Neural cell (in vitro differentiated cells): ENCODE measurements around the gene FGD1. TPM values are rescaled to one million over a fixed set of nuclear protein-coding genes. Genes with fewer than 3 reads are reported as not detected.

Experiments
- H2AFZ ChIP-seq: fragments of 200-600, 300-800 bp; sonication (generic), shearing (Covaris generic); 2 replicates; pipeline ENCODE4 v1.6.0; 2014; ENCODE audit warnings: low read depth, mild to moderate bottlenecking, antibody characterized with exemption, low read length, moderate library complexity
- H3F3A ChIP-seq: fragments of 200-600 bp; shearing (Covaris generic); 2 replicates; pipeline ENCODE4 v1.6.1; 2016; ENCODE audit warnings: mild to moderate bottlenecking, moderate library complexity, mixed read lengths, antibody characterized with exemption, low read length; ENCODE audit not compliant: insufficient read depth, poor library complexity, severe bottlenecking
- H3K27ac ChIP-seq: fragments of 200-600, 300-800 bp; sonication (generic), shearing (Covaris generic); 2 replicates; pipeline ENCODE4 v1.5.1; 2014; ENCODE audit warnings: mild to moderate bottlenecking, low read length, moderate library complexity
- H3K27me3 ChIP-seq: fragments of 300-800, 200-600 bp; sonication (generic), shearing (Covaris generic); 2 replicates; pipeline ENCODE4 v1.6.0; 2014; ENCODE audit warnings: mild to moderate bottlenecking, low read depth, low read length, moderate library complexity; ENCODE audit not compliant: insufficient read depth
- H3K36me3 ChIP-seq: fragments of 300-800, 200-600 bp; sonication (generic), shearing (Covaris generic); 2 replicates; pipeline ENCODE4 v1.5.1; 2014; ENCODE audit warnings: mild to moderate bottlenecking, antibody characterized with exemption, low read length, moderate library complexity; ENCODE audit not compliant: insufficient read depth
- H3K4me2 ChIP-seq: fragments of 300-800, 200-600 bp; sonication (generic), shearing (Covaris generic); 2 replicates; pipeline ENCODE4 v1.6.0; 2014; ENCODE audit warnings: mild to moderate bottlenecking, low read length
- H3K4me3 ChIP-seq: fragments of 300-800, 200-600 bp; sonication (generic), shearing (Covaris generic); 2 replicates; pipeline ENCODE4 v1.5.1; 2014; ENCODE audit warnings: mild to moderate bottlenecking, low read length, moderate library complexity
- H3K79me2 ChIP-seq: fragments of 200-600 bp; shearing (Covaris generic); replicated peaks from 2 replicates; pipeline ENCODE4 v1.6.0; 2014; ENCODE audit warnings: mild to moderate bottlenecking, low read length, moderate library complexity; ENCODE audit not compliant: insufficient read depth
- H3K9ac ChIP-seq: fragments of 300-800, 200-600 bp; sonication (generic), shearing (Covaris generic); 2 replicates; pipeline ENCODE4 v1.6.1; 2016; ENCODE audit warnings: mild to moderate bottlenecking, low read length, mixed read lengths
- H3K9me2 ChIP-seq: fragments of 200-600 bp; shearing (Covaris generic); 2 replicates; pipeline ENCODE4 v1.6.1; 2016; ENCODE audit warnings: mild to moderate bottlenecking, low read length, mixed read lengths; ENCODE audit not compliant: insufficient read depth
- H3K9me3 ChIP-seq: fragments of 200-600, 300-800 bp; sonication (generic), shearing (Covaris generic); 2 replicates; pipeline ENCODE4 v1.6.1; 2016; ENCODE audit warnings: mild to moderate bottlenecking, mixed run types, low read length, moderate library complexity, mixed read lengths
- H4K20me1 ChIP-seq: fragments of 200-600 bp; shearing (Covaris generic); 2 replicates; pipeline ENCODE4 v1.6.1; 2016; ENCODE audit warnings: mild to moderate bottlenecking, mixed run types; ENCODE audit not compliant: insufficient read depth
- EP300 ChIP-seq: fragments of 450-650 bp; conservative IDR thresholded peaks from 2 replicates; pipeline ENCODE4 v1.6.1; 2014; ENCODE audit warnings: antibody characterized with exemption, mild to moderate bottlenecking, moderate library complexity; ENCODE audit not compliant: poor library complexity, severe bottlenecking
- EZH2 ChIP-seq: fragments of 200-600, 300-800 bp; shearing (Covaris generic), sonication (generic); IDR thresholded peaks from 2 replicates; pipeline ENCODE4 v1.6.1; 2014; ENCODE audit warnings: antibody characterized with exemption, low read length, borderline replicate concordance, mild to moderate bottlenecking; ENCODE audit not compliant: insufficient read depth, poor library complexity, severe bottlenecking
- MXI1 ChIP-seq: fragments of 450-650 bp; conservative IDR thresholded peaks from 2 replicates; pipeline ENCODE4 v1.6.1; 2014; ENCODE audit warnings: antibody characterized with exemption, mild to moderate bottlenecking; ENCODE audit not compliant: poor library complexity, severe bottlenecking
- POLR2AphosphoS5 ChIP-seq: IDR thresholded peaks from 2 replicates; pipeline ENCODE4 v1.6.1; 2012
- RAD21 ChIP-seq: fragments of 450-650 bp; conservative IDR thresholded peaks from 2 replicates; pipeline ENCODE4 v1.6.1; 2014; ENCODE audit warnings: antibody characterized with exemption, mild to moderate bottlenecking, moderate library complexity
- SMC3 ChIP-seq: fragments of 450-650 bp; conservative IDR thresholded peaks from 2 replicates; pipeline ENCODE4 v1.6.1; 2014; ENCODE audit warnings: antibody characterized with exemption, mild to moderate bottlenecking, moderate library complexity; ENCODE audit not compliant: poor library complexity
- TAF1 ChIP-seq: IDR thresholded peaks from 2 replicates; pipeline ENCODE4 v1.6.1; 2012; ENCODE audit warnings: low read depth
- polyA plus RNA-seq: library from polyadenylated mRNA; depleted of rRNA; stranded (reverse); fragments of >200 nt; gene quantifications from 2 replicates; pipeline ENCODE4 v1.2.3, GENCODE V29; 2014
- TF ChIP-seq, protein P1 (sequence below): IDR thresholded peaks from 2 replicates; pipeline ENCODE4 v1.6.1; 2012; ENCODE audit warnings: borderline replicate concordance
- TF ChIP-seq, protein P2 (sequence below): fragments of 450-650 bp; IDR thresholded peaks from 2 replicates; pipeline ENCODE4 v1.5.1; 2014; ENCODE audit warnings: antibody characterized with exemption, mild to moderate bottlenecking, moderate library complexity; ENCODE audit not compliant: poor library complexity, severe bottlenecking

Gene FGD1
- polyA plus RNA-seq, 1 donor from 2014 or later: 9.8 TPM

DNA sequence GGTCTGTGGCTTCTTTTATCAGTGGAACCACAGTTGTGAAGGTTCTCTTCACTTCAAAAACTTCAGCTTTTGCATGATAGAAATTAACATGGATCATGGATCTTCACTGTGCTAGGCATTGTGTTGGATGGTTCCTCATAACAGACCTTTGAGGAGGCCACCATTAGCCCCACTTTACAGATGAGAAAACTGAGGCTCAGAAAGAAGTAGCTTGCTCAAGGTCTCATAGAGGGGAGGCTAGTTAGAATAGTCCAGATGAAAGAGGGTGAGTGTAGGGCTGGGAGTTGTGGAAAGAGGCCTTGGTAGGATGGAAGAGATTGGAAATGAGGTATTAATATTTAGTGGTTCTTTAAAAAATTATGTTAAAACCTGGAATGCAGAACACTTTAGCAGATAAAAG, 53.2 kb downstream of the FGD1 start:
- Histone ChIP-seq H3K4me2 (no peak overlapping the region), H3K27ac (no peak overlapping the region), H3K9me2 (no peaks in the 10 kb centered on the region), H3K9ac (no peak overlapping the region), H3K79me2 (peaks cover 17% of the 10 kb centered on the region), H4K20me1 (no peaks in the 10 kb centered on the region), H3F3A (no peaks in the 10 kb centered on the region), H3K4me3 (no peak overlapping the region), H3K27me3 (no peaks in the 10 kb centered on the region), H3K36me3 (no peaks in the 10 kb centered on the region), H2AFZ (no peak overlapping the region), H3K9me3 (no peaks in the 10 kb centered on the region)
- TF ChIP-seq MXI1 (no peak), SMC3 (no peak), POLR2AphosphoS5 (no peak), EZH2 (no peak)
- TF ChIP-seq, protein P1, sequence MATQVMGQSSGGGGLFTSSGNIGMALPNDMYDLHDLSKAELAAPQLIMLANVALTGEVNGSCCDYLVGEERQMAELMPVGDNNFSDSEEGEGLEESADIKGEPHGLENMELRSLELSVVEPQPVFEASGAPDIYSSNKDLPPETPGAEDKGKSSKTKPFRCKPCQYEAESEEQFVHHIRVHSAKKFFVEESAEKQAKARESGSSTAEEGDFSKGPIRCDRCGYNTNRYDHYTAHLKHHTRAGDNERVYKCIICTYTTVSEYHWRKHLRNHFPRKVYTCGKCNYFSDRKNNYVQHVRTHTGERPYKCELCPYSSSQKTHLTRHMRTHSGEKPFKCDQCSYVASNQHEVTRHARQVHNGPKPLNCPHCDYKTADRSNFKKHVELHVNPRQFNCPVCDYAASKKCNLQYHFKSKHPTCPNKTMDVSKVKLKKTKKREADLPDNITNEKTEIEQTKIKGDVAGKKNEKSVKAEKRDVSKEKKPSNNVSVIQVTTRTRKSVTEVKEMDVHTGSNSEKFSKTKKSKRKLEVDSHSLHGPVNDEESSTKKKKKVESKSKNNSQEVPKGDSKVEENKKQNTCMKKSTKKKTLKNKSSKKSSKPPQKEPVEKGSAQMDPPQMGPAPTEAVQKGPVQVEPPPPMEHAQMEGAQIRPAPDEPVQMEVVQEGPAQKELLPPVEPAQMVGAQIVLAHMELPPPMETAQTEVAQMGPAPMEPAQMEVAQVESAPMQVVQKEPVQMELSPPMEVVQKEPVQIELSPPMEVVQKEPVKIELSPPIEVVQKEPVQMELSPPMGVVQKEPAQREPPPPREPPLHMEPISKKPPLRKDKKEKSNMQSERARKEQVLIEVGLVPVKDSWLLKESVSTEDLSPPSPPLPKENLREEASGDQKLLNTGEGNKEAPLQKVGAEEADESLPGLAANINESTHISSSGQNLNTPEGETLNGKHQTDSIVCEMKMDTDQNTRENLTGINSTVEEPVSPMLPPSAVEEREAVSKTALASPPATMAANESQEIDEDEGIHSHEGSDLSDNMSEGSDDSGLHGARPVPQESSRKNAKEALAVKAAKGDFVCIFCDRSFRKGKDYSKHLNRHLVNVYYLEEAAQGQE: no peak
- TF ChIP-seq, protein P2, sequence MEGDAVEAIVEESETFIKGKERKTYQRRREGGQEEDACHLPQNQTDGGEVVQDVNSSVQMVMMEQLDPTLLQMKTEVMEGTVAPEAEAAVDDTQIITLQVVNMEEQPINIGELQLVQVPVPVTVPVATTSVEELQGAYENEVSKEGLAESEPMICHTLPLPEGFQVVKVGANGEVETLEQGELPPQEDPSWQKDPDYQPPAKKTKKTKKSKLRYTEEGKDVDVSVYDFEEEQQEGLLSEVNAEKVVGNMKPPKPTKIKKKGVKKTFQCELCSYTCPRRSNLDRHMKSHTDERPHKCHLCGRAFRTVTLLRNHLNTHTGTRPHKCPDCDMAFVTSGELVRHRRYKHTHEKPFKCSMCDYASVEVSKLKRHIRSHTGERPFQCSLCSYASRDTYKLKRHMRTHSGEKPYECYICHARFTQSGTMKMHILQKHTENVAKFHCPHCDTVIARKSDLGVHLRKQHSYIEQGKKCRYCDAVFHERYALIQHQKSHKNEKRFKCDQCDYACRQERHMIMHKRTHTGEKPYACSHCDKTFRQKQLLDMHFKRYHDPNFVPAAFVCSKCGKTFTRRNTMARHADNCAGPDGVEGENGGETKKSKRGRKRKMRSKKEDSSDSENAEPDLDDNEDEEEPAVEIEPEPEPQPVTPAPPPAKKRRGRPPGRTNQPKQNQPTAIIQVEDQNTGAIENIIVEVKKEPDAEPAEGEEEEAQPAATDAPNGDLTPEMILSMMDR: no peak

DNA sequence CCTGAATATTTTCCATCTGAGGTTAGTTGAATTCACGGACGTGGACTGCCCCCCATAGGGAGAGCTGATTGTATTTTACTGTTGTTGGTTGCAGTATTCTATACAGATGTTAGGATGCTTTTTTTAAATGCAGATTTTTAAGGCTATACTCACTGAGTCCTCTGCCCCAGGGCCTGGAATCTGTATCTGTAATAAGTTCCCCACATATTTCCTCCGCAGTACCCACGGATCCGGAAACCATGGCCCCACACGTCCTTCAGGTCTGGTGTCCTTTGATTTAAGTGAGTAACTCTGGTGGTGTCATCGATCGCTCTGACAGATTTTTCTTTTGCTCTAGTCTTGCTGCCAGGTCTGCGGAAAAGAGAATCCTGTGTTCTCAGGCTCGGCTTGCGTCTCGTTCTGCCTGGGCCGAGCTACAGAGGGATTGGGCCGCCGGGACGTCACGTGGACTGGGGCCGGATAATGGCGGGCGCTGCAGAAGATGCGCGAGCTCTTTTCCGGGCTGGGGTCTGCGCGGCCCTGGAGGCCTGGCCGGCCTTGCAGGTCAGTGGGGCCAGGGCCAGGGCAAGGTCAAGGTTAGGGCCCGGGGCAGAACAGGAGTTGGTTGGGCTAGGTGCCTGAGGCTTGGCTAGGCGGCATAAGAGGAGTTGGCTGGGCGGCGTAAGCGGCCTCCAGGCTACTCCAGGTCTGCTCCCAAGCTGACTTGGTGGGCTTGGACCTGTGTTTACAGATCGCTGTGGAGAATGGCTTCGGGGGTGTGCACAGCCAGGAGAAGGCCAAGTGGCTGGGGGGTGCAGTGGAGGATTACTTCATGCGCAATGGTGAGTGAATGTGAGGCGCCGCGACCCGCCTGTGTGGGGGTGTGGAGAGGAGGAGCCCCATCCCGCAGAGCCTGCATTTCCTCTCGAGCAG, 55.8 kb downstream of the FGD1 start, which contains the start of gene TSR2:
TSS of gene TSR2 (plus strand) at position 445 of the 912 bp plus-strand sequence. CDS start at position 463, 18 bp downstream.
- TF ChIP-seq RAD21: peak; percentile 62
- TF ChIP-seq TAF1: no peak
- TF ChIP-seq MXI1: peak; percentile 80
- TF ChIP-seq, protein P1: peak; percentile 27
- TF ChIP-seq, protein P2: peak; percentile 62
- peak; percentile 52 for TF ChIP-seq EP300
- TF ChIP-seq POLR2AphosphoS5: peak; percentile 72
- no peak for TF ChIP-seq EZH2
- peak; percentile 62 for TF ChIP-seq SMC3
- Histone ChIP-seq H3F3A (no peaks in the 10 kb centered on the region), H3K36me3 (no peaks in the 10 kb centered on the region), H3K27ac (peak within 1 kb of the TSS; percentile 30), H3K79me2 (peaks cover 17% of the 10 kb centered on the region), H3K9me3 (no peaks in the 10 kb centered on the region), H3K27me3 (no peaks in the 10 kb centered on the region), H3K9ac (peak within 1 kb of the TSS; percentile 69), H4K20me1 (no peaks in the 10 kb centered on the region), H3K9me2 (no peaks in the 10 kb centered on the region), H2AFZ (no peak within 1 kb of the TSS), H3K4me2 (peak within 1 kb of the TSS; percentile 73), H3K4me3 (peak within 1 kb of the TSS; percentile 81)
